ENCODE data around the gene ANGPTL4. TPM values are rescaled to one million over a fixed set of nuclear protein-coding genes. Genes with fewer than 3 reads are reported as not detected.

The ANGPTL4 gene
- total and polyA plus RNA-seq, 2 of the 13 experiments (the other 11 are each of a cell fraction or from before 2014, with no cell fraction given) = 0.80 to 21.7 TPM

DNA sequence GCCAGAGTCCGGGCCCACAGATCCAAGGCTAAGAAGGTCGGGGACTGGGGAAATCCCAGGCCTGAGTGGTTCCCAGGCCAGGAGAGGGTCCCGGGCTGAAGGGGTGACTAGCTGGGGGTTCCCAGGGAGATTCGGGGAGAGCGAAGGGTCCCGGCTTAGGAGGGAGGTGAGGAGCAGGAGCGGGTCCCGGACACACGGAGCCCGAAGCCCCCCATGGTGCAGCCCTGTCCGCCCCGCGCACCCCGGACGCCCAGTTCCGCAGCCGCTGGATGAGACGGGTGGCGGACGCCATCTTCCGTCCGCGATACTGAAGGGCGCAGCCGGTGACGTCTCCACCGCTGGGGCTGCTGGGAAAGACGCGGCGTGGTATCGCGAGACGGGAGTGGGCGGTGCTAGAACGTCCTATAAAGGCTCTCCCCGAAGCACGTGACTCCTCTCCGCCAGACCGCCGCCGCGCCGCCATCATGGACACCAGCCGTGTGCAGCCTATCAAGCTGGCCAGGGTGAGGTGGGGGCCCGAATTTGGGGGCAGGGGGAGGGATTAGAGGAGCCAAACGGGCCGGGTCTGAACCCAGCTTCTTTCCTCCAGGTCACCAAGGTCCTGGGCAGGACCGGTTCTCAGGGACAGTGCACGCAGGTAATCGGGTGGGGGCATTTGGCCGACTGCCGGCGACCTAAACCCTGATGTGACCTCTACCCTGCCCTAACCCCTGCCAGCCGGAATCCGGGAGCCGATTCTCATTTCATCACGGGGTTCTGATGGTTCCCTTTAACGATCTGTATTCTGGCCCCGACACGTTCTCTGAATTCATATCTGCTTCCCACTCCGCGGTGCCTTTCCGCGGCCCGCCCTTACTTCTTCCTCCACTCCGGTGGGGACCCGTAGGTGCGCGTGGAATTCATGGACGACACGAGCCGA, 42.6 kb upstream of the ANGPTL4 start, which contains the start of the genes NDUFA7 and RPS28:
Gene NDUFA7 (minus strand): TSS at position 309 of the 919 bp plus-strand sequence. CDS start 17 bp downstream, at position 292.
Gene RPS28 (plus strand): TSS at position 430 of the 919 bp plus-strand sequence. CDS start 35 bp downstream, at position 465.
- 2% methylated on average over 20 of the region's 72 CpGs for WGBS (ENCODE audit: low lambda C conversion rate)
- ChIA-PET CTCF (ENCODE audit: low intra/inter-chr PET ratio, low total read pairs) (no interaction called here), POLR2A (interaction anchor here (0.7 to 6.5 kb wide), 21 partner anchors 8 to 193 kb away, joined by 3 to 39 read pairs (median 4); partner anchors contain the start of genes CD320, MARCHF2, RAB11B and ZNF414)
- Histone ChIP-seq H3K79me2 (ENCODE audit: insufficient read depth, low read length) (peaks cover 34% of the 10 kb centered on the region), H3K9me3 (ENCODE audit: low read length) (no peaks in the 10 kb centered on the region), H3K4me3 (replicated peaks in 1 of 3; ENCODE audit: insufficient read depth in 1 of 3, low read depth in 2 of 3, low read length in 3 of 3) (peak within 1 kb of the TSS; percentile 69 to 97 (median 82)), H3K36me3 (replicated peaks in 1 of 2; ENCODE audit: control insufficient read depth in 1 of 2, insufficient read depth in 2 of 2, low read length in 2 of 2) (peaks cover 0 to 17% of the 10 kb centered on the region in 2 experiments; a peak in 3 of 5 replicates), H4K20me1 (ENCODE audit: insufficient read depth, low read length) (peaks cover 19% of the 10 kb centered on the region), H3K9ac (ENCODE audit: insufficient read depth, low read depth, low read length) (peak within 1 kb of the TSS; percentile 99), H3K27me3 (ENCODE audit: control insufficient read depth in 1 of 2, insufficient read depth in 2 of 2, low read length in 2 of 2) (no peaks in the 10 kb centered on the region; a peak in 1 of 5 replicates), H3K27ac (ENCODE audit: extremely low read length, insufficient read depth, low read length) (peak within 1 kb of the TSS; percentile 88), H2AFZ (ENCODE audit: low read length) (no peak within 1 kb of the TSS), H3K4me1 (ENCODE audit: insufficient read depth, low read length) (peaks cover 36% of the 10 kb centered on the region), H3K4me2 (ENCODE audit: low read depth, low read length) (peak within 1 kb of the TSS; percentile 78)
- intact Hi-C loops (cut with micrococcal nuclease; ENCODE audit: unreplicated experiment) (no loop called here), in situ Hi-C loops (cut with HindIII; ENCODE audit: extremely low pct_ligation_motif_present, low pct_unique_long_range_greater_than_20kb) (no loop called here)
- peak; percentile 85 for DNase-seq (ENCODE audit: low spot score)
- FAIRE-seq = no peak
- ATAC-seq = peak; percentile 81
- BruUV-seq (replicated peaks) = TSS peak; percentile 87
- TF ChIP-seq, protein P1, sequence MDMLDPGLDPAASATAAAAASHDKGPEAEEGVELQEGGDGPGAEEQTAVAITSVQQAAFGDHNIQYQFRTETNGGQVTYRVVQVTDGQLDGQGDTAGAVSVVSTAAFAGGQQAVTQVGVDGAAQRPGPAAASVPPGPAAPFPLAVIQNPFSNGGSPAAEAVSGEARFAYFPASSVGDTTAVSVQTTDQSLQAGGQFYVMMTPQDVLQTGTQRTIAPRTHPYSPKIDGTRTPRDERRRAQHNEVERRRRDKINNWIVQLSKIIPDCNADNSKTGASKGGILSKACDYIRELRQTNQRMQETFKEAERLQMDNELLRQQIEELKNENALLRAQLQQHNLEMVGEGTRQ (IDR thresholded peaks at IDR 0.05; ENCODE audit: low read depth, low read length) = peak; percentile 76
- TF ChIP-seq, protein P1 (CRISPR knock-in tag; IDR thresholded peaks at IDR 0.05; ENCODE audit: borderline replicate concordance) = peak; percentile 91; the same call in 1 of the 2 replicates
- no peak for TF ChIP-seq CENPX (CRISPR knock-in tag; IDR thresholded peaks at IDR 0.05)
- peak; percentile 98 for TF ChIP-seq ZMYM4 (CRISPR knock-in tag; IDR thresholded peaks at IDR 0.05)
- no peak for TF ChIP-seq JARID2 (CRISPR knock-in tag; IDR thresholded peaks at IDR 0.05; ENCODE audit: insufficient replicate concordance)
- TF ChIP-seq, protein P2, sequence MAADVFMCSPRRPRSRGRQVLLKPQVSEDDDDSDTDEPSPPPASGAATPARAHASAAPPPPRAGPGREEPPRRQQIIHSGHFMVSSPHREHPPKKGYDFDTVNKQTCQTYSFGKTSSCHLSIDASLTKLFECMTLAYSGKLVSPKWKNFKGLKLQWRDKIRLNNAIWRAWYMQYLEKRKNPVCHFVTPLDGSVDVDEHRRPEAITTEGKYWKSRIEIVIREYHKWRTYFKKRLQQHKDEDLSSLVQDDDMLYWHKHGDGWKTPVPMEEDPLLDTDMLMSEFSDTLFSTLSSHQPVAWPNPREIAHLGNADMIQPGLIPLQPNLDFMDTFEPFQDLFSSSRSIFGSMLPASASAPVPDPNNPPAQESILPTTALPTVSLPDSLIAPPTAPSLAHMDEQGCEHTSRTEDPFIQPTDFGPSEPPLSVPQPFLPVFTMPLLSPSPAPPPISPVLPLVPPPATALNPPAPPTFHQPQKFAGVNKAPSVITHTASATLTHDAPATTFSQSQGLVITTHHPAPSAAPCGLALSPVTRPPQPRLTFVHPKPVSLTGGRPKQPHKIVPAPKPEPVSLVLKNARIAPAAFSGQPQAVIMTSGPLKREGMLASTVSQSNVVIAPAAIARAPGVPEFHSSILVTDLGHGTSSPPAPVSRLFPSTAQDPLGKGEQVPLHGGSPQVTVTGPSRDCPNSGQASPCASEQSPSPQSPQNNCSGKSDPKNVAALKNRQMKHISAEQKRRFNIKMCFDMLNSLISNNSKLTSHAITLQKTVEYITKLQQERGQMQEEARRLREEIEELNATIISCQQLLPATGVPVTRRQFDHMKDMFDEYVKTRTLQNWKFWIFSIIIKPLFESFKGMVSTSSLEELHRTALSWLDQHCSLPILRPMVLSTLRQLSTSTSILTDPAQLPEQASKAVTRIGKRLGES (CRISPR knock-in tag; IDR thresholded peaks at IDR 0.05; ENCODE audit: borderline replicate concordance) = no peak
- TF ChIP-seq ELF1 (CRISPR knock-in tag; IDR thresholded peaks at IDR 0.05) = peak; percentile 67
- peak; percentile 67; the same call in 1 of the 2 replicates for TF ChIP-seq NFRKB (IDR thresholded peaks at IDR 0.05)
- TF ChIP-seq MYC (CRISPR knock-in tag; IDR thresholded peaks at IDR 0.05; ENCODE audit: borderline replicate concordance) = peak; percentile 94
- peak; percentile 98 for TF ChIP-seq CHD2 (IDR thresholded peaks at IDR 0.05; ENCODE audit: low read depth, low read length)
- peak; percentile 39; the same call in 1 of the 2 replicates for TF ChIP-seq HOXA5 (CRISPR knock-in tag; IDR thresholded peaks at IDR 0.05)
- TF ChIP-seq ZNF749 (CRISPR knock-in tag; IDR thresholded peaks at IDR 0.05; ENCODE audit: borderline replicate concordance) = 0 out of 2 replicates have a peak, but pooled peaks have one; percentile 47
- TF ChIP-seq SIX4 (CRISPR knock-in tag; IDR thresholded peaks at IDR 0.05) = no peak
- TF ChIP-seq, protein P3, sequence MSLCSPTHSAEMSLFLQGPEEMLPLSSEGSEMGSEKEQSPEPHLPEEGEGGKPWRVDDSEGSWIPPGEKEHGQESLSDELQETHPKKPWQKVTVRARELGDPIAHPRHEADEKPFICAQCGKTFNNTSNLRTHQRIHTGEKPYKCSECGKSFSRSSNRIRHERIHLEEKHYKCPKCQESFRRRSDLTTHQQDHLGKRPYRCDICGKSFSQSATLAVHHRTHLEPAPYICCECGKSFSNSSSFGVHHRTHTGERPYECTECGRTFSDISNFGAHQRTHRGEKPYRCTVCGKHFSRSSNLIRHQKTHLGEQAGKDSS (CRISPR knock-in tag; IDR thresholded peaks at IDR 0.05; ENCODE audit: borderline replicate concordance, low read depth) = peak; percentile 51; the same call in 1 of the 2 replicates
- peak; percentile 44; the same call in 1 of the 2 replicates for TF ChIP-seq ZNF530 (CRISPR knock-in tag; IDR thresholded peaks at IDR 0.05; ENCODE audit: low read depth)
- TF ChIP-seq DMAP1 (CRISPR knock-in tag; IDR thresholded peaks at IDR 0.05) = peak; percentile 84
- no peak for TF ChIP-seq ZNF17 (CRISPR knock-in tag; IDR thresholded peaks at IDR 0.05)
- TF ChIP-seq GABPA (IDR thresholded peaks at IDR 0.05; ENCODE audit: low read depth, low read length) = no peak
- peak; percentile 55; the same call in 1 of the 2 replicates for TF ChIP-seq GABPA (CRISPR knock-in tag; IDR thresholded peaks at IDR 0.05; ENCODE audit: low read depth)
